EH (cell line): ENCODE measurements around the gene VRK2.
A peak's percentile ranks its signal among the peaks of the same experiment; 100 is the strongest.
"Not testable (repeated sequence)": the region's sequence is repeated elsewhere in the genome, so short reads cannot be mapped to it uniquely, and the experiment has no call there.

Experiments used
- DNase-seq: peaks from one replicate; pipeline ENCODE4 v3.0.0-alpha.2; 2015; ENCODE audit warnings: low read depth

VRK2 gene

DNA sequence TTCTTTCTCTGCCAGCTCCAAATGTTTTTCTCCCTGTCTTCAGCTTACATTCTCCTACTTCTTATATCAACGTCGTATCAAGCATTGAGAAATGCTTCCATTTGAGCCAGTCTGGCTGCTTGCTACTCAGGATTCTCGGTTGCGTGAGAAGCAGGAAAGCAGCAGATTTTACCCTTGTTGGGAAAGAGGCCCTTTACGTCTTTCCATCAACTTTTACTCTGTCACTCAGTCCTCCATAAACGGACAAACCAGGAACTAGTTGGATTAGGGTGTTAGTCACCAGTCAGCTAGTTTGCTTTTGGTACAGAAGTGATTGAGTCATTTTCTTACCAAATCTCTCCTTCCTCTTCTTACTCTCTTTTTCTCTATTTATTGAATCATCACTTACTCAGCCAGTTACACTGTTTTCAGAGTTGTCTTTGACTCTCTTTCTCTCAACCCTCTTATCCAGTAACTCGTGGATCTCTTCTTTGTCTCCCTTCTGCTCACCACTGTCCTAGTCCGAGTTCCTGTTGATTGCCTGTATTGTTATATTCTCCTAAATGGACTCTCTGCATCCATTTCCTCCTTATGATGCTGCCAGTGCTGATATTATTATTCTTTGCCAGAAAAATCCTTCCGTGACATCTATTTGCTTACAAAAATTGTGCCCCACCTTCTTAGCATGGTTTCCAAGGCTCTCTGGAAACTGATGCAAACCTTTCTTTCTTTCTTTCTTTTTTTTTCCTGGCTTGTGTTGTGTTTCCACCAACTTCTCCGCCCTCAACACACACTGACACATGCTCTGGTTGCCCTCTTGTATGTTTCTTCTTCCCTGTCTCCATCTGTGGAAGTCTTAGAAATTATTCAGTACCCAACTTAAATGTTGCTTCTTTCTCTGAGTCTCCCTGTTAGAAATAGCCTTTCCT is 61.5 kb downstream of the VRK2 start:
- DNase-seq, result peak; percentile 96

DNA sequence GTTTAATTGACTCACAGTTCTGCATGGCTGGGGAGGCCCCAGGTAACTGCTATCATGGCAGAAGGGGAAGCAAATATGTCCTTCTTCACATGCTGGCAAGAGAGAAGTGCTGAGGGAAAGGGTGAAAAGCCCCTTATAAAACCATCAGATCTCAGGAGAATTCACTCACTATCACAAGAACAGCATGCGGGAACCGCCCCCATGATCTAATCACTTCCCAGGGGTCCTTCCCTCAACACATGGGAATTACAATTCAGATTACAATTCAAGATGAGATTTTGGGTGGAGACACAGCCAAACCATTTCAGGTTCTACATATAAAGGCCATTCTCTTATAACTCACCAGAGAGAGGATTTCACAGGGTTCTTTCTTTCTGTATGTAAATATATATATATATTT is 62.9 kb downstream of the VRK2 start:
- DNase-seq, result no peak

DNA sequence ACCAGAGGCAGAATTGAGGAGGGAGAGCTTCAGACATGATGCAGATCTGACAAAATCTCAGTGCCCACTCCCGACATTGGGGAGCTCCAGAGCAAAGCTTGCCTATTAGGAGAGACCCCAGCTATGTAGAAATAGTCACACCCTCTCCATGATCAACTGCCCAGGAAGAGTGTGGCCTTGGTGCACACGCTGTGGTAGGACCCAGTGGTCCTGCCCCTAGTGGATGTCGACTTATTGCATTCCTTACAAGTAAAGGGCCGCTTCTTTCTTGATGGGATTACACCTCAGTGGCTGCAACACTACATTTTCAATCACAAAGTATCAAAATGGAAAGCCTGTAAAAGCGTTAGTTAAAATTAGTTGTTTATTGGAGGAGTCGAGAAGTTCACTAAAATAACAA is 64.2 kb downstream of the VRK2 start:
- DNase-seq, result no peak

GRCh38 chr2:58113563-58113962 is 67.0 kb downstream of the VRK2 start:
- not testable (repeated sequence) for DNase-seq

DNA sequence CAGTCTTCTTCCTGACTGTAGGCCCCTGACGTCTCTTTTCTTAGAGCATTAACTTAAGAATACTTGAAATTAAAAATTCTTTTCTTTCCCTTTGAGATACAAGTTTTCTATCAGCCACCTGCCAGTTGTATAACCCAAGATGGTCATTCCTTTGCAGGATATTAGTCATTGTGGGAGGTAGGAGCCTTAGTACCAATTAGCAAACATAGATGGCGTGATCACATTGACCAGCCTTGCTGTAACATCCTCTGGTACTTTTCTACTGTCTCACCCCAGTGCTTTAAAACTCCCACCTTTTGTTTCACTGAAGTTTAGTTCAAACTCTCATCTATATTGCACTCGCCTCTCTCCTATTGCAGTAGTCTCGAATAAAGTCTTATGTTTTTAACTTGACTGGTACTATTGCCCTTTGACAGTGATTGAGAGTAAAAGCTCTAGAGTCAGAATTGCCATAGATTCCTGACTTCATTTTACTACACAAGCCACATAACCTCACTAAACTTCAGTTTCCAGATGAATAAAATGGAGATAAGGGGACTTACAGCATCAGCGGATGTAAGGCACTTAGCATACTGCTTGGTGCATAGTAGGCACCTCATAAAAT is 74.1 kb downstream of the VRK2 start:
- no peak for DNase-seq

GRCh38 chr2:58122040-58122439 is 75.4 kb downstream of the VRK2 start:
- no peak for DNase-seq

- DNase-seq, result no peak
Observed at GRCh38 chr2:58122540-58122939, 75.9 kb downstream of the VRK2 start.

- no peak for DNase-seq
Observed at GRCh38 chr2:58127111-58127510, 80.5 kb downstream of the VRK2 start.

GRCh38 chr2:58130238-58130637 is 83.6 kb downstream of the VRK2 start:
- no peak for DNase-seq

GRCh38 chr2:58131191-58132011 is 84.8 kb downstream of the VRK2 start:
- DNase-seq, result peak; percentile 28

DNA sequence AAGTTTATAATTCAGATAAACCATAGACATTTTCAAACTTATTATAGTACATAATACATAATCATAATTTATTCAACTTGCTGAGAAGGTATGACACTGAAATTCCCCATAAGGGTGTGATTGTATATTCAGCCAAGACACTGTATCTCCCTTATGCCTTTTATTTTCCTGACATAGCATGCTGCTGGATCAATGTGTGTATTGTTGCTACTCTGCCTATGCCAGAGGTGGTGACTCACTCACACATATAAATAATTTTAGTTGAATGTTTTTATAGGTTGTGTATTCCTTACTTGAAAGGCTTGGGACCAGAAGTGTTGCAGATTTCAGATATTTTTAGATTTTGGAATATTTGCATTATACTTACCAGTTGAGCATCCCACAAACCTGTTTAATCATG is 86.8 kb downstream of the VRK2 start:
- peak; percentile 9 for DNase-seq

GRCh38 chr2:58135861-58136260 is 89.3 kb downstream of the VRK2 start:
- DNase-seq, result no peak

- peak; percentile 62 for DNase-seq
Observed at GRCh38 chr2:58137221-58137620, 90.6 kb downstream of the VRK2 start.

- DNase-seq, result no peak
Observed at GRCh38 chr2:58137856-58138255, 91.2 kb downstream of the VRK2 start.

GRCh38 chr2:58138396-58139030 is 91.9 kb downstream of the VRK2 start:
- peak; percentile 9 for DNase-seq

DNA sequence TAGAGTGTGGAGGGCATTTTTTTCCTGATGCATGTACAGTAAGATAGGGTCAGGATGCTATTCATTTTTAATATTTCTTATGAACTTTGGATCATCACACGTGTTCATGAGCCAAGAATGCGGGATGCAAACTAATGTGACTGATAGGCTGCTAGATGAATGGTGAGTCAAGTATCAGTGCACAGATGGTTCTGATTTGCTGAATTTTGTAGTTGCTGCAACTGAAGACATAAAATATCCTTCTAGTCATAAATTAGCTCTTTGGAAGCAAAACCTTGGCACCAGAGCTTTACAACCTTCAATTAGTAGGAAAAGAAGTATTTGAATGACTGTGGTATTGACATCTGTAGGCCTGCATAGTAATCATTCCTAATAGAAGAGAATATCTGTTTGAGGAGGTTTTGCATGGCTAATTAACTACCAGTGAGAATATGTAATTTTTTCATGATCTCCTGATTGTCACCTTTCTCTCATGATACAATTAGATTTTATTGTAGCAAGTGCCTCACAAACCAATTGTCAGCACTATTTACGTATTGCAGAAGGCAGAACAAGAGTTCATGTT is 94.0 kb downstream of the VRK2 start:
- DNase-seq, result peak; percentile 85

DNA sequence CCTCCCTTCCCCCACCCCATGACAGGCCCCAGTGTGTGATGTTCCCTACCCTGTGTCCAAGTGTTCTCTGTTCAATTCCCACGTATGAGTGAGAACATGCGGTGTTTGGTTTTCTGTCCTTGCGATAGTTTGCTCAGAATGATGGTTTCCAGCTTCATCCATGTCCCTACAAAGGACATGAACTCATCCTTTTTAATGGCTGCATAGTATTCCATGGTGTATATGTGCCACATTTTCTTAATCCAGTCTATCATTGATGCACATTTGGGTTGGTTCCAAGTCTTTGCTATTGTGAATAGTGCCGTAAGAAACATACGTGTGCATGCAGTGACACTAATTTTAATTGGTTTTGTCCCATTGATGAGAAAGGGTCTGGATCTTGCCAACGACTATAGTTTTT is 99.2 kb downstream of the VRK2 start:
- not testable (repeated sequence) for DNase-seq

DNA sequence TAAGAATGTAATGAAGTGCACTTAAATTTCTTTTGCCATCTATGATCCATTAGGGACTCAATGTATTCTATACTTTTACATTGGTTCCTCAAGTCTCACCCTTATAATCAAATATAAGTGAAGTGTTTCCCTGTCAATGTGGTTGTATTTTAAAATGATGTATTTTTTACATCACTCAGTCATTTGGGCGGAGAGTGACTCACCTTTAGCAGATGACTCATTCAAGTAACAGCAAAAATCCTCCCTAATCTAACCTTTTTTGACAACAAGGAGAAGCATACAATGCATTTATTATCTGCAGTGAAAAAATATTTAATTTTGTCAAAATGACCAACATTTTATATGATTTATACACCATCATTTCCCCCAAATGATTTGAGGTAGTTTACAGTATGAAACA is 100.1 kb downstream of the VRK2 start:
- peak; percentile 35 for DNase-seq

DNA sequence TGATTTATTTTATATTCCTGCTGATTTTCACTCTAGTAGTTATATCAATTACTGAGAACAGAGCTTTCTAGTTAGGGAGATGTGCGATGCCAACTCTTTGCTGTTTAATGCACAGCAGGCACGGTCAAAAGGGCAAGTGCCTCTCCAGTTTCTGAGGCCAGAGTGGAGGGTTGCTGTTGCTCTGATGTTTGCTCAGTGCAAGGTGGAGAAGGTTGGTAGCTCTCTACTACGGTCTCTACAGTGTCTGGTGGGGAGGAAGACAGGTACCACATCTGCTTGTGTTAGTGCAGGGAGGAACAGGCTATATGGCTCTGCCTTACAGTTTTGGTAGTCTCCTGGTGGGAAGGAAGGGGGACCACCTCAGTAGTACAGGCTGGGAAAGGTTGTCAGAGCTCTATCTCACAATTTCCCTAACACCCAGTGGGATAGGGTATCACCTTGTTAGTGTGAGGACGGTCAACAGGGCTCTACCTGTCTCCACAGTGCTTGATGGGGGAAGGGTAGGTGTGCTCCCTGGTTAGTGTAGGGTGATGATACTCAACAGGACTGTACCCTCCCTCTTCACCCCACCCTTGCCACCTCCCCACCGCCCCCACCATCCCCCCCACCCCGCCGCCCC is 108.7 kb downstream of the VRK2 start:
- no peak for DNase-seq

- peak; percentile 85 for DNase-seq
Observed at GRCh38 chr2:58156780-58157179, 110.2 kb downstream of the VRK2 start.

GRCh38 chr2:58157754-58158153 is 111.1 kb downstream of the VRK2 start:
- no peak for DNase-seq
